GM19468 (cell line): ENCODE results near the gene LRPAP1.

Source experiments
- ATAC-seq: cut with Tn5 transposase; IDR thresholded peaks from one replicate; pipeline ENCODE4 v1.9.1; 2021; ENCODE audit warnings: mild to moderate bottlenecking, moderate library complexity, moderate number of reproducible peaks; ENCODE audit not compliant: unreplicated experiment; ENCODE audit errors: extremely low read depth

Gene LRPAP1

DNA sequence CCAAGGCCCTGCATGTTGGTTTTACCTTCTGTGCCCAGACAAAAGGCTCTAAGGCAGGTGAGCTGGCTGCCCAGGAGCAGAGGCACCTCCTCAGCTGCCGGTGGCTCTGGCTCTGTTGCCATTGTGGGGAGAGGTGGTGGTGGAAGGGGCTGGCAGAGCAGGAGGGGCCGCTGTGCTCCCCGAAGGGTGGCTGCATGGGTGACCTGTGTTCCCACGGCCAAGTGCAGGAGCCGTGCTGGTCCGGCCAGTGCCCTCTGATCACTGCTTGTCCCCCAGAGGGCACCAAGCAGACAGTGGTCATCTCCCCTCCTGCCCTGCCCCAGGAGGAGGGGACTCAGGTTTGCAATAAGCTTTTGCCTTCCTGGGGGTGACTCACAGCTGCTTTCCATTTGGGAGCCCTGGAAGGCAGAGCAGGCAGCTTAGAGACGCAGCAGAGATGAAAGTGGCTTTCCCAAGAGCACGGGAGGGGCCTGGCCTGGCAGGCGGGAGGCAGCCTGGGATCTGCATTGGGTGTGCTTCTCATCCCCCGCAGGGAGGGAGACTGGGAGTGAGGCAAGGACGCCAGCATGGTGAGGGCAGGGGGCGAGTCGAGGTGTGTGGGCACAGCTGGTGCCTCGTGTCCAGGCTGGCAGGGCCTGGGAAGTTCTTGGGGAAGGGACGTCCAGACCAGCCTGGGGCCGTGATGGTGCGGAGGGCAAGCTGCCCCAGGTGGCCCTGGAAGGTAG lies 40.4 kb downstream of the LRPAP1 start:
- ATAC-seq: no peak

DNA sequence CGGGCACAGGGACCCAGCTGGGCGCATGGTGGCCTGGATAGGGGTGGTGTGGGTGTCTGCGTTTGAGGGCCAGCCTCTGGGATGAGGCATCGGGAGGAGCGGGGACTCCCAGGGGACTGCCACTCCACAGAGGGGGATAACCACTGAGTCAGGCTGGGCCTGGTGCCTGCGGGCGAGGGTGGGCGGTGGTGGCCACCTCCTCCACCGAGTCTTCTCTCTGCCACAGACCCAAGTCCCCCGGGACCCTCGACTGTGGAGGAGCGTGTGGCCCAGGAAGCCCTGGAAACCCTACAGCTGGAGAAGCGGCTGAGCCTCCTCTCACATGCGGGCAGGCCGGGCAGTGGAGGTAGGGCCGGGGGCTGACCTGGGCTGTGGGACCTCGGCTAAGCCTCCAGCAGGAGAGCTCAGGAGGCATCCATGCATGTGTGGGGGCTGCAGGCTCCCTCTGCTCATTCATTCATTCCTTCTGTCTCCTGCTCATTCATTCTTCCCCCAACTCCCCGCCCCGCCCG lies 42.7 kb downstream of the LRPAP1 start:
- no peak for ATAC-seq

- no peak for ATAC-seq
These were observed 43.4 kb downstream of the LRPAP1 start for GRCh38 chr4:3488820-3489219.

DNA sequence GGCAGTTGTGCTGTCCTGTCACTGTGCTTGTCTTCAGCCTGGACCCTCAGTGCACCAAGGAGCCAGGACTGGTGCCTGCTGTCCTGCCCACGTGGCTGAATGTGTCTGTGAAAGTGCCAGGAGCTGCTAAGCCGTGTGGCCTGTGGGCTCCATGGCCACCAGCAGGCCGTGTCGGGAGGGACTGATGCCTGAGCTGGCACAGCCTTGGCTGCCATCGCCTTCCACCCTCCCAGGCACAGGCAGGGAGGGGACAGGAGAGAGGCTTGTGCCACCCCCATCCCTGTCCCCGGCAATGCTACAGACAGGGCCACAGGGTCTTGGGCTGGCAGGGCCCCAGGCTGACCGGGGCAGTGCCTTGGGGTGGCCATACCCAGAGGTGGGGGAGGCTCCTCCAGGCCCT lies 44.4 kb downstream of the LRPAP1 start:
- ATAC-seq: no peak

DNA sequence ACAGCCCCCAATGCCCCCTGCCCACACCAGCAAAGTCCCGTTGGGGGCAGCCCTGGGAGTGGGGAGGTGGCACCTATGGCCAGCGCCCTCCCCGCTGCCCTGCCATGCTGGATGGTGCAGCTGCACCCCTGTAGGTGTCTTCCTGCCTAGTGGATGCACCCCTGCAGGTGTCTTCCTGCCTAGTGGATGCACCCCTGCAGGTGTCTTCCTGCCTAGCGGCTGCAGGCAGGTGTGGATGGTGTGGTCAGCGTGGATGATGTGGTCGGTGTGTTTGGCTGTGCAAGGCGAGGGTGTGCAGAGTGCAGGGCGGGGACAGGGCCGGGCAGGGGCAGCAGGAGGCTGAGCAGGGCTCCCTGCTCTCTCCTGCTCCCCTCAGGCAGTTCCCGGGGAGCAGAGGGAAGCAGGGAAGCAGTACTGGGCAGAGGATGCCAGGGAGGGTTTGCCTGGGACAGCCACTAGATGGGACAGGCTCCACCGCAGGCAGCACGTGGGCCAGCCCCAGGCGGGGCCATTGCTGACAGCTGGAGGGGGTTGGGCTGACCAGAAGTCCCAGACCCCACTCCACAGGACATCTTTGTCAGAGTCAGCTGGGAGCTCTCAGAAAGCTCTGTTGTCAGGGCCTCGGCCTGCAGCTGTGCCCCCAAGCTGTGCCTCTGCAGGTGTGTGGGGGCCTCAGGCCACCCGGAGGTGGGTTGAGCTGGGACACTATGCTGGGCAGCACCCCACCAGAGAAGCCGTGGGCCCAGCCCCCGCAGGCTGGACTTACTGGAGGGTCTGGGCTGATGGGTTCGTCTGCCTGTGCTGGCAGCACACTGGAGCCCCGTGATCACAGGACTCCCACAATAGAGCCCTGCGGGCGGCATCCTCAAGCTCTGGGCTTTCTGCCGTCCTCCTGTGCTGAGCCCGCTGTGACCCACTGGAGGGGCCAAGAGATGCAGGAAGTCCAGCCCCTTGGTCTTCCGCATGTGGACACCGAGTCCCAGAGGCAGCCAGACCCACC lies 45.4 kb downstream of the LRPAP1 start:
- ATAC-seq: no peak

DNA sequence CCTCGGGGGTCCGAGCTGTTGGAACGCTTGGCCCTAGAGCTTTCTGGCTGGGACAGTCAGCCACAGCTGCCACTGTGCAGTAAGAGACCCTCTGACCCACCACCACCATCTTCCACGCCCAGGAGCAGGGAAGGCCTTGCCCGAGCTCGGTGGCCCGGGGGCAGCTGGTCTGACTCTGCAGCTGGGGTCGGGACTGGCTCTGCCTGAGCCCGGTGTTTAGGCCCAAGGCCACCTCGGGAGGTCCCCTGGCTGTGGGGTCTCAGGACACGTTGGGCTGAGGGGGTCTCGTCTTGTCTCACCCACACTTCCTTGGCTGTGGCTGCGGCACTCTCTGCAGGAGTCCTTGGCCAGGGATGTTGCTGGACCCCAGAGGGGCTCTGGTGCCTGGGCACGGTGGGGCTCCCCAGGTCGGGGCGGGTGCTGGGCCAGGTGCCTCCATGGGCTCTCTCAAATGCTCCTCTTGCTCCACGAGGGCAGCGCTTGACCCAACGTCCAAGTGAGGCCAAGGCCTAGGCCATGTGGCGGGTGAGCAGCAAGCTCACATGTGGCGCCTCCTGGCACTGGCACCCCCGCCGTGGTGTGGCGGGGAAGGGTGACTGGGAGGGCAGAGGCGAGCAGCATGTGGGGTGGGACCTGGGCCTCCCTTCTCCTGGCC lies 46.2 kb downstream of the LRPAP1 start:
- no peak for ATAC-seq

- ATAC-seq: no peak
These were observed 47.0 kb downstream of the LRPAP1 start for GRCh38 chr4:3485011-3485791.

GRCh38 chr4:3484057-3484973 lies 47.9 kb downstream of the LRPAP1 start:
- no peak for ATAC-seq

GRCh38 chr4:3483471-3483921 lies 48.7 kb downstream of the LRPAP1 start:
- ATAC-seq: no peak

DNA sequence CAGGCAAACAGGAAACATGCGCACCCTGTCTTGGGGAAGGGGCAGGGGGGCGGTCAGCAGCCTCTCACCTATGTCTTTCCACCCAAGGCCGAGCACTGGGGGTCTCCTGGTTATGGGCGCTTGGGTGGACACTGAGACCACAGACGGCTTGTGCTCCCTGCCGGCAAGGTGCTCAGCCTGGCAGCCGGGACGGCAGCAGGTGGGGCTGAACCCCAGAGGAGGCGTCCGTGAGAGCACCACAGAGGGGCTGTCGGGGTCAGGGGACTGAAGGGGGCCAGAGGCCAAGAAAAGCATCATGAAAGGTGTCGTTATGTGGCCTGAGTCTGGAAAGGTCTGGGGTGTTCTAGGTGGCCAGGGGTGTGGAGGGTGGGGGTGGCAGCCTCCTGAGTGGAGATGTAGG lies 49.5 kb downstream of the LRPAP1 start:
- no peak for ATAC-seq

DNA sequence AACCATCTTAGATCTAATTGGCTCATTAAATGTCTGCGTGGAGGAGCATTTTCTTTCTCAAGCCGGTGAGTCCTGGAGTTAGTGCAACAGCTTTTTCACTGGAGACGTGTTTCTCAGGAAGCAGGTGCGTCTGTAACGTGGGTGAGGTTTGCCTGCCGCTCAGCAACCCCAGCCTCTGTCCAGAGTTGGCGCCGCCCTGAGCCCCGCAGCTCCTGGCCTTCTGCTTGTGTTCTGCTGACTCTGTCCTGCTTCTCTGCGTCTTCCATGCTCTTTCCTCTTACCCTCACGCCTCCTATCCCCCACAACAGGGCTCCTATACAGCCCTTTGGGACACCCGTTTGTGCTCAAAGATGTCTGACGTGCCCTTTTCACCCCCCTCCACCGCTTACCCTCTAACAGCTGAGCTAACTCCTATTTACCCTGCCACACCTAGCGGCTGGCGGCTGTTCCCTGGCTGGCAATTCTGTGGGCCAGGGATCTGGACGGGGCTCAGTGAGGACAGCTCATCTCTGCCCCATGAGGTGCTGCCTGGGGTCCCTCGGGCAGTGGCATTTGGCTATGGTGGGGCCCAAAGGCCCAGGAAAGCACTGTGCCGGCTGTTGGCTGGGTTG lies 50.3 kb downstream of the LRPAP1 start:
- no peak for ATAC-seq

DNA sequence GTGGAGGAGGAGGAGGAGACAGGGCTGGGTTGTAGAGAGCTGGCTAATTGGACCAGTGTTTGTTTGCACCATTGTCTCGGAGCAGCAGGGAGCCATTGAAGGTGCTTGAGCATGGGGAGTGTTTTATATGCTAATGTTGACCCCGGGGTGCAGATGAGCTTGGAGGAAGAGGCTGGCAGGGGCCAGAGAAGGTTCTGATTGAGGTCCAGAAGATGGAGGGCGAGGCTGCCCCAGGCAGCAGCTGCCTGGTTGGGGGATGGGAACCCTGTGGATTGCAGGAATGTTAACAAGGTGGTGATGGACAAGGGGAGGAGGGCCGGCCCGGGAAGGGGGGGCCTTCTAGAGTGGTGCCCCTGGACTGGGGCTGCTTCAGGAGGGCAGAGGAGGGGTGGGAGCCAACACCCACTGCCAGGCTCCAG lies 51.1 kb downstream of the LRPAP1 start:
- no peak for ATAC-seq

- ATAC-seq: no peak
These were observed 51.6 kb downstream of the LRPAP1 start for GRCh38 chr4:3480528-3481112.

DNA sequence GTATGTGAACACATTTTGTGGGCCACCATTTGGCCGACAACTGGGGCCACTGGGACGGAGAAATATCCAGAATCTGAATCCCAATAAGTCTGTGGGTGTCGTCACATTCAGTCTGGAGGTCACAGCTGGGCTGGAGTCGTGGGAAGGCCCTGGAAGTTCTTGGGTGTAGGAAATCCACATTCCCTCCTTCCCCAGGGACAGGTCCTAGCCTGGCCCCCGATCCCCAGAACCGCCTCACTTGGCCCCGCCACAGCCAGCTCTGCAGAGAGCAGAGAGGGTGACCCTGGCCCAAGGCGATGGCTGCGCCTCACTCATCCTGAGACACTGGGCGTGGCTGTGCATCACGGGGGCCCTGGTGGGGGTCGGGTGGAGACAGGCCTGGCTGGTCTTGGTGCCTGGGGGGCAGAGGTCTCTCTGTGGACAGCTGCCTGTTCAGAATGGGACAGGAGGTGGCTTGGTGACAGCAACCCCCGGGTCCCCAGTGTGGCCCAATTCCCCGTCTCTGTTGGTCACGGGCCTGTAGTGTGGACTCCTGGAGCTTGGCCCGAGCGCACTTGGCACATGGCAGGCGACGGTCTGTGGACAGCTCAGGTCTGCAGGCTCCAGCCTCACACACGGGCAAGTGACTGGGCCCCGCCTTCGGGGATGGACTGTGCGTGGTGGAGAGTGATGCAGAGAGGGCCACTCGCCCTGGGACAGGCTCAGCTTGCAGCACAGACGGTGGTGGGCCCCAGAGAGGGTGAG lies 52.7 kb downstream of the LRPAP1 start:
- no peak for ATAC-seq

DNA sequence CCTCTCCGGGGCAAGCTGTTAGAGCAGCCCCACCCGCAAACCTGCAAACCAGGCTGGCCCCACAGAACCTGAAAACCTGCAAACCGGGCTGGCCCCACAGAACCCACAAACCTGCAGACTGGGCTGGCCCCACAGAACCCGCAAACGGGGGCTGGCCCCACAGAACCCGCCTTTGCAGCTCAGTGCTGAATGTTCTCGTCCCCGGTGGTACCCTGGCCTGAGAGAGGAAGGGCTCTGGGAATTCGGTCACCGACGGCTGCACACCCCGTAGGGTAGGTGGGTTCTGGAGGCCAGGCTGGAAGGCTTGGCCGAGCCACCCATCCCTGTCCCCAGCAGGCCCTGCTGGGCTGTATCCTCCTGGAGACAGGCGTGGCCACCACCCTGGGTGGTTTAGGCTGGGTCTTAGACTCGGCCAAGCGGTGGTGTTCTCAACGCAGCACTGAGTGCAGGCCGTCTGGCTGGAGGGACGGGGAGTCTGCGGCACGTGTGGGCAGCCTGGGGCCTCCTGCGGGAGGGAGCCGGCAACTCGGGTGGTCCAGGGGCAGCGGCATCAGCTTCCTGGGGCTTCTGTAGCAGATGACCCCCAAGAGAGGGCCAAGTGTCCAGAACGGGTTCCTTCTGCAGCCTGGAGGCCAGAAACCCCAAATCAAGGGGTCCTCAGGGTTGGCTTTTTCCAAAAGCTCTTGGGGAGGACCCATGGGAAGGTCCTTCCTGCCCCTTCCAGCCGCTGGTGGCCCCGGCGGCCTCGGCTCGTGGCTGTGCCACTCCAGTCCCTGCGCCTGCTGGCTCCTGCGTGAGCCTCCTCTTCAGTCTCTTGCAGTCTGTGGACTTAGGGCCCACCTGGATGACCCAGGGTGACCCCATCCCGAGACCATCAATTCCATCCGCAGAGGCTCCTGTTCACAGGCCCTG lies 53.5 kb downstream of the LRPAP1 start:
- no peak for ATAC-seq

DNA sequence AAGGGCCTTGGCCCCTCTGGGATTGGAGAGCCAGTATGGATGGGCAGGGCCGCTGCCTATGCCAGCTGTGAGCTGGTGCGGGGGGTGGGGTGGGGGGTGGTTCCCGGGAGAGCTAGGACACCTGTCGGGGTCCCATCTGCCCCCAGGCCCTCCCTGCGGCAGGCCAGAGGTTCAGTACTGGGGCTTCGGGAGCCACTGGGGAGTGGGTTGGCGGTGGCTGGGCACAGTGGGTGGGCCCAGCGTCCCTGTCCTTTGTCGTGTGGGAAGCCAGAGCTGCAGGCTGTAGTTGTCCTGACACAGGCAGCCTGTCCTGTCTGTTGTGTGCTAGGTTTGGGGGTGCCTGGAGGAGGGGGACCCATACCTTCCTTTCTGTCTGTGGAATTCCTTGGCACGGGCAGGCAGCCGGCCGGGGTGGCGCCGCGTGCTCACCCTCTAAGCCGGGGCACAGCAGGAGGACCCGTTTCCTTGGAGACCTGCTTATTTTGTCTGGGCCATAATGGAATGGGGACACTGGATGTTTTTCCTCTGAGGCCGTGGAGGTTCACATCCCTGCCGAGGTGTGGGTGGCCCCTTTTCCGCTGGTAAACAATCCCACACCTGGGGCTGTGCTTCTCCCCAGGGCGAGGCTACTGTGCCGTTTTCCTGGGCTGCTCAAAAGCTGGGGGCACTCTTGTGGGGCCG lies 54.3 kb downstream of the LRPAP1 start:
- no peak for ATAC-seq
